Activated CD4-positive, CD25-positive, alpha-beta regulatory T cell treated with anti-CD3 and anti-CD28 coated beads, Interleukin-2, amount 50 U/mL, for 16 hours (primary cell): ENCODE measurements around the gene SF3B6.
"Not testable (repeated sequence)": the region's sequence is repeated elsewhere in the genome, so short reads cannot be mapped to it uniquely, and the experiment has no call there.

ENCODE experiments used
- DNase-seq: peaks from one replicate; pipeline ENCODE4 v3.0.0-alpha.2; 2020; ENCODE audit warnings: low read depth, low spot score

The SF3B6 gene

DNA sequence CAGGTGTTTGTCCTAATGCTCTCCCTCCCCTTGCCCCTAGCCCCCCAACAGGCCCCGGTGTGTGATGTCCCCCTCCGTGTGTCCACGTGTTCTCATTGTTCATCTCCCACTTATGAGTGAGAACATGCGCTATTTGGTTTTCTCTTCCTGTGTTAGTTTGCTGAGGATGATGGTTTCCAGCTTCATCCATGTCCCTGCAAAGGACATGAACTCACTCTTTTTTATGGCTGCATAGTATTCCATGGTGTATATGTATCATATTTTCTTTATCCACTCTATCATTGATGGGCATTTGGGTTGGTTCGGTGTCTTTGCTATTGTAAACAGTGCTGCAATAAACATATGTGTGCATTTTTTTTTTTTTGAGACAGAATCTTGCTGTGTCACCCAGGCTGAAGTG is 17.1 kb upstream of the SF3B6 start:
- not testable (repeated sequence) for DNase-seq

DNA sequence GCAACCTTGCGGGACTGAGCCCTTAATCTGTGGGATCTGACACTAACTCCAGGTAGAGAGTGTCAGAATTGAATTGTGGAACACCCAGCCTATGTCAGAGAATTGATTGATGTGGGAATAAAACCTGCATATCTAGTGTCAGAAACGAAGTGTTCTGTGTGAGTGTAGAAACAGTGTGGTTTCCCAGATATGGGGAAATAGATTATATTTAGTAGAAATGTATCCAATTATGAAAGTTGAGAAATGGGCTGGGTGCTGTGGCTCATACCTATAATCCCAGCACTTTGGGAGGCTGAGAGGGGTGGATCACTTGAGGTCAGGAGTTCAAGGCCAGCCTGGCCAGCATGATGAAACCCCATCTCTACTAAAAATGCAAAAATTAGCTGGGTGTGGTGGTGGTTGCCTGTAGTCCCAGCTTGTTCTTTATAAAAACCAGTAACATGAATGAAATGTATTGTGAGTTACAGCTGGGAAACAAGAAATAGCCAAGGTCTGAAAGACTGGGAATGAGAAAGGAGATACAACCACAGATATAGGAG is 12.8 kb upstream of the SF3B6 start:
- no peak for DNase-seq

DNA sequence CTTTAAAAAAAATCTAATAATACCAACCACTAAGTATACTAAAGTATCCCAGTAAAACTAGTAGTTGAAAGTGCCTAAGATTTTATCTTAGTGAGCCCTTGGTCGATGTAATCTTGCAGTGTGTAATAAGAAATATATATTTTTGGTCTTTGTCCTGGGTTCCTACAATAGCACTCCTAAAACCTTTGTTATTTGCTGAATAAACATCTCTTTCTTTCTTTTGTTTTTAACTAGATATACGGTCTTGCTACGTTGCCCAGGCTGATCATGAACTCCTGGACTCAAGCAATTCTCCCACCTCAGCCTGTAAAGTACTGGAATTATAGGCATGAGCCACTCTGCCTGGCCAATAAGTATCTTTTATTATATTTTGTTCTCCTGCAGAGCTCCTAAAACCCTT is 10.9 kb upstream of the SF3B6 start:
- DNase-seq, result no peak

DNA sequence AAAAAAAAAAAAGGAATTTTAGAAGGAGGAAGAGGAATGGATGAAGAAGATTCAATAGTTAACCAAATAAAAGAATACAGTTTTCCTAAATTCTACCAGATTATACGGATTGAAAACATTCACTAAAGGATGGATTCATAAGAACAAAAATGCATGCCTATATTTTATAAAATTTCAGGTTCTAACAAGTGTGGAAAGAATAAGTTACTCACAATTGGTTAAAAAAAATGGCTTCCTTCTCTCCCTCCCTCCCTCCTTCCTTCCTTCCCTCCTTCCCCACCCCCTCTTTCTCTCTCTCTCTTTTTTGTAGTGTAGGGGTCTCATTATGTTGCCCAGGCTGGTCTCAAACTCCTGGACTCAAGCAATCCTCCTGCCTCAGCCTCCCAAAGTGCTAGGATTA is 10.1 kb upstream of the SF3B6 start:
- no peak for DNase-seq

DNA sequence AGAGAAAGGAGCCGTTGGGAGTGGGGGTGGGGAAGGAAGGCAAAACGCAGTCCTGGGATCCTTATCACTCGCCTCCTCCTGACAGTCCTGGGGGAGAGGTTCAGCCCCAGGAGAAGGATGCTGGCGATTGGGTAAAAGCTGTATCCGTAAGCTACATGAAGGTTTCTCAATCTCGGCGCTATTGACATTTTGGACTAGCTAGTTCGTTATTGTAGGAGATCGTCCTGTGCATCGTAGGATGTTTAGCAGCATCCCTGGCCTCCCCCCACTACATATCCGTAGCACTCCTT is 9.0 kb upstream of the SF3B6 start:
- no peak for DNase-seq

DNA sequence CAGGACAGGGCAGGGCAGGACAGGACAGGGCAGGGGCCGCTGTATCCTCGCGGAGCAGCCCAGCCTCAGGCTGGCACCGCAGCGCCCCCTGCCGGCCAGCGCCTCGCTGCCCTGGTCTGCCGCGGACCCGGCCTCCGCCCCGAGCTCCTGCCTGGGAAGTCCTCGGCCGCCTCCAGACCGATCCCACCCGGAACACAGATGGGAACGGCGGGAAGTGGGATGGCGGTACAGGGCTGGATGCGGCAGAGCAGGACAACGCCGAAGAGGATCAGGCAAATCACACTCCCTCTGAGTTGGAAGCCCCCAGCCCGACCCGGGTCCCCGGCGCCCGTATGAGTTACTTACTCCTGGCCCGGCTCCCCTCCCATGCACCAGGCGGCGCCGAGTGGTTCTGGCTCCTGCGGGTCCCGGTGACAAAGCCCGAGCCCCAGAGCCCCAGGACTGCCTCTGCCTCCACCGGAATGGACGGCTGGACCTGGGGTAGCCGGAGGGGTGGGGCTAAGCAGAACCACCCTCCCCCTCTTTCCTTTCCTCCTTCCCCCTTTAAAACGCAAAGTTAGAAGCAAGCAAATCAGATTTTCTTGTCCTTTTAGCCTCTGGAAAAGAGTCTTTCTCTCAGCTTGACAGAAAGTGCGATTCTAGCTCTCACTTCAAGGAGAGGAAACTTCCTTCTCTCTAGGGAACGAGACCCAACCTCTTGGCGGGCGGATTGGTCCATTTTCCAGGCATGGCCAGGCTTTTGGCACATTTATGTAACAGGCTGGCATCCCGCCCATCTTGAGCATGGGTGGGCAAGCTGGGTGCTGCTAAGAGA is 8.5 kb upstream of the SF3B6 start, which contains the start of gene TP53I3:
Gene TP53I3, minus strand, starts transcription at position 449 of the 814 bp plus-strand sequence. CDS start 508 bp downstream, outside the sequence.
- peak; percentile 58 for DNase-seq

DNA sequence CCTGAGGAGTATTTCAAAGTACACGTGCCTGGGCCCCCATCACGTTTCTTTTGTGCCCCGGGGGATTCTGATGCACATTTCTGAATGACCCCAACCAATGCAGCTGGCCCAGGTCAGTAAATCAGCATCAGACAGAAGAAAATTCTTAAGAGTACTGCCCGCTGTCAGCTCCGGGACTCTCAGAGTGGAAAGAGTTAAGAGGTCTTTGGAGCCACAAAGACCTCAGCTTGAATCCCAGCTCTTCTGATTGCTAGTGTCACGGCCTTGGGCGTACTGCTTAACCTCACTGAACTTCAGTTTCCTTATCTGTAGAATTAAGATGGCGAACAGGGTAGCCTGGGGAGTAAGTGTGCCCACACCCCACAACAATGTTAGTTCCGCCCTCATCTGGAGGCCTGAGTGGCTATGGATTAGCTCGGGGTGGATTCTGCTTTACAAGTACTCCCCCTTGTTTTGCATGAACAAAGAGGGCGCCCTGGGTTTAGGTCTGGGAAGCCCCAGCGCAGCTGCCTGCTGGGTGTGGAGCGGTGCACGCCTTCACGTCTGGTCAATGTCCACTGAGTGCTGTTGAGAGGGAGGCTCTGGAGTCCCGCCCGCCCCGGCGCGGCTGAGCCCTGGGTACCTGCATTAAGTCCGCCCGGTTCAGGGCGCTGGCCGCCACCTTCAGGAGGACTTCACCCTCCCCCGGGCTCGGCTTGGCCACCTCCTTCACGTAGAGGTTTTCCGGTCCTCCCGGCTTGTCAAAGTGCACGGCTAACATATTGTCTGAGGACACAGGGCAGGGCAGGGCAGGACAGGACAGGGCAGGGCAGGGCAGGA is 7.7 kb upstream of the SF3B6 start:
- DNase-seq, result no peak

DNA sequence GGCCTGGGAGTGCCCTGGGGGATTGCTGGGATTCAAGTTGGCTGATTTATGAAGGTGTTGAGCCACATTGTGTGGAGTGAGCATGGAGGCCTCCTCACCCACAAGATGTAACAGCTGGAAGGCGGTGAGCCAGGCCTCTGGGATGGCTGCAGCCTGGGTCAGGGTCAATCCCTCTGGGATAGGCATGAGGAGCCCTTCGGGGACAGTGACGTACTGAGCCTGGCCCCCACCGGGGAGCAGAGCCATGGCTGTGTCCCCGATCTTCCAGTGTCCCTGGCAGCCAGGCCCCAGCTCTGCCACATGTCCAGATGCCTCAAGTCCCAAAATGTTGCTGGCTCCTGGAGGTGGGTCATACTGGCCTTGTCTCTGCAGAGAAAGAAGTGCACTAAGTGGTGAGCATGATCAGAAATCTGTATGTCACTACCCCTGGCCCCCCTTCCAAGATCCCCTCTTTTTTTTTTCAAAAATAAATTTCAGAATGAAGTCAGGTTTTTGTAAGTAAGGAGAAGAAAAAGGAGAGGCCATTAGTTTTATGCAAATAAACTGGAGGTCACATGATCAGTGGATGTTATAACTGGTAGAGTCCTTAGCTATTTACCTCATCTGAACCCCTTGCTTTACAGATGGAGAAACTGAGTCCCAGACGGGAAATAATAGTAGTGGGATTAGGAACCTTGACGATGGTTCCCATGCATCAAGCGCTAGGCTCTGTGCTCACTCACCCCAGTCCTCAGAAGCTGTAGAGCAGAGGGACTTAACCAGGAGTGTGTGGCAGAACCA is 6.9 kb upstream of the SF3B6 start:
- DNase-seq, result no peak

DNA sequence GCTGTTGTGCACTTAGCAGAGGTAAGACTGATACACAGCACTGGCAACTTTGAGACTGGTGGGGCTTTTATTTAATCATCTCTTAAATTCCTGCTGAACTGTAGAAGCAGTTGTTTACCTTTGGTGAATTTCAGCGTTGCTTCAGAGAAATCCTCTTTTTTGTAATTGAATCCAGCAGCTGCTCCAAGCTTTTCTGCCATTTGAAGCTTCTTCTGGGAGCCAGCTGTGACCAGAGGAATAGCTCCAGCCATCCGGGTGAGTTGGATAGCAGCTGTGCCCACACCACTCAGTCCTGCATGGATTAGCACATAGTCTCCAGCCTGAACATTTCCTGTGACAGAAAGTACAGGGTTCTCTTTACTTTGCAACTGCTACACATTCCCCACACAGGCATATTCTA is 4.6 kb upstream of the SF3B6 start:
- DNase-seq, result no peak

DNA sequence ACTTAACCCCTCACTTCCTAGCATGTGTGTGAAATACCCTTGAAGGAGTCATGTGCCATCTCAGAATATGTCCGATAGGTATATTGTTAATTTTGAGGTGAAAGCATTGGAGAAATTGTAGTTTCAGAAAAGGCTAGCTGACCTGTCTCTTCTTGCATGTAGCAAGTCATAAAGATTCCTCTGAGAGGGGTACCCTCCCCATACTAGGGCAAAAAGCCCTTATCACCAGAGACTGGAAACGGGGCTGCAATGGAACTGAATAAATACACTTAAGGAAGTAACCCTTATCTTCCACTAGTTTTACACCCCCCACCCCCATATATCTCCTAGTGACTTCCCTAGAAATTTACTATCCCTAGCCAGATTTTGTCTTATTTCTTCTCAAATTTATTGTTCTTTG is 1.8 kb upstream of the SF3B6 start:
- DNase-seq, result no peak

DNA sequence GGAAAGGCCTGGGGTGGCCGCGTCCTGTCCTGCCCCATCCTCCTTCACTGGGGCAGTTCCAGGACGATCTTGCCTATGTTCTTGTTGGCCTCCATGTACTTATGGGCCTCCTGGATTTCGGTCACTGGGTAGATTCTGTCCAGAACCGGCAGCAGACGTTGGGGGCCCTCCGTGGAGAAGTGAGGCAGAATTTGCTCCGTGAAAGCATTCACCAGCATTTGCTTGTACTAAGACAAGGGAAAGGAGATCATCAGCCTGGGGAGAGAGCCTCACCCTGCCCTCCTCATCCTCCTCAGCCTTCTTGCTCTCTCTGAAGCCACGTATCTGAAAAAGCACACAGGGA is 1.4 kb upstream of the SF3B6 start:
- DNase-seq, result no peak

DNA sequence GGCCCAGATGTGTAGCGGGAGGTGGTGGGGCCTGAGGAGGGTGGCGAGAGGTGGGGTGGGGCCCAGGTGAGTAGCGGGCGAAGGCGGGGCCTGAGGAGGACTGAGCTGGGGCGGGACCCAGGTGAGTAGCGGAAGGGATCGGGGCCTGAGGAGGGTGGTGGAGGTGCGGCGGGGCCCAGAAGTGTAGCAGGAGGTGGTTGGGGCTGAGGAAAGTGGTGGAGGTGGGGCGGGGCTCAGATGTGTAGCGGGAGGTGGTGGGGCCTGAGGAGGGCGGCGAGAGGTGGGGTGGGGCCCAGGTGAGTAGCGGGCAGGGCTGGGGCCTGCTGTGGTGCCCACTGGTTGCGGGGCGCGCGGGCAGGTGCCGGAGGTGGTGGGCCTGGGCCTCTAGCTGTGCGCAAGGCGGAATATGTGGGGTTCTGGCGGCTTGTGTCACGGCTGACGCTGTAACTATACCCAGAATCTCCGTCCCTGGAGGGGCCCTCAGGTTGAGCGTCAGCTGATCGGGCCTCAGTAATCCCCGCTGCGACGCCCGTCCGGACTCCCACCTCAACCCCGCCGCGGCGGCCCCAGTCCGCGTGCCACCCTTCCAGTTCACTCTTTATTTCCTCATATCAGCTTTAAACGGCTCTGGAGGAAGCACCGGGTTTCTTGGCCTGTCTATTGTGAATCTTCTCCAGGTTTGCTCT is 866 bp upstream of the SF3B6 start:
- DNase-seq, result no peak

DNA sequence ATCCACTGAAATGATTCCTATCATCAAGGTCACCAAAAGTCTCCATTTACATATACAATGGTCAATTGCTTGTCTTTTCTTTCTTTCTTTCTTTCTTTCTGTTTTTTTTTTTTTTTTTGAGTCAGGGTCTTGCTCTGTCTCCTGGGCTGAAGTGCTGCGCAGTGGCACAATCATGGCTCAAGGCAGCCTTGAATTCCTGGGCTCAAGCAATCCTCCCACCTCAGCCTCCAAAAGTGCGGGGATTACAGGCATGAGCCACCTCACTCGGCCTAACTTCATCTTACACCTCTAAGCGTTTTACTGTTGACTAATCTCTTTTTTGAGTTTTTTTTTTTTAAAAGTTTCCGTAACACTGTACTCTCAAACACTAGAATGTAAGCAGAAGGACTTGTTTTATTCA is 867 bp downstream of the SF3B6 start:
- DNase-seq, result no peak

DNA sequence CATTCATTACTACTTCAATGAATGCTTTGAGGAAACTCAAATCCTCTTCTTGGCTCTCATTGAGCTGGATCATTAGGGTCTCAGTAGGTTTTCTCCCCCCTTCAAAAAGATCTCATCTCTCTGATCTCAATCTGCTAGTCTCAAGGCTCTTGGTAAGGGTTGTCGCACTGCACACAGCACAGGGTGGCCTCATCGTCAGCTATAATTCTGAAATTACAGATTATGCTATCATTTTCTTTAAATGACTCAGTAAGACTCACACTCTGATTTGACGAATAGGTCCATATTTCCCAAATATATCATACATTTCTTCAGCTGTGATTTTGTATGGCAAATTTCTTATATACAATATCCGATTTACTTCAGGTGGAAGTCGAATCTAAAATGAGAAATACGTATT is 2.3 kb downstream of the SF3B6 start:
- DNase-seq, result no peak

DNA sequence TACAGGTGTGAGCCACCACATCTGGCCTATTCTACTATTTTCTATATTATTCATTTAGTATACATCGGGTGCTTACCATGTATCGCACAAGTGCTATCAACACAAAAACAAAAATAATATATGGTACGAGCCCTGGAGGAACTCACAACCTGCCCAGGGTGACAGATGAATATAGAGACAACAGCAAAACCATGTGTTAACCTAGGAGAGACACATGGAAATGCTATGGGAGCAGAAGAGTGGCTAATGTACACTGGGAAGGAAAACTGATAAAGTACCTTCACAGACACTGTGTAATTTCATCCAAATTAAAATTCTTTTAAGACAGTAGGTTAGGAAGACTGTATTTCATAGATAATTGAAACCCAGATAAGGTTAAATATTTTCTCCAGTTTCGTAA is 3.9 kb downstream of the SF3B6 start:
- DNase-seq, result no peak

DNA sequence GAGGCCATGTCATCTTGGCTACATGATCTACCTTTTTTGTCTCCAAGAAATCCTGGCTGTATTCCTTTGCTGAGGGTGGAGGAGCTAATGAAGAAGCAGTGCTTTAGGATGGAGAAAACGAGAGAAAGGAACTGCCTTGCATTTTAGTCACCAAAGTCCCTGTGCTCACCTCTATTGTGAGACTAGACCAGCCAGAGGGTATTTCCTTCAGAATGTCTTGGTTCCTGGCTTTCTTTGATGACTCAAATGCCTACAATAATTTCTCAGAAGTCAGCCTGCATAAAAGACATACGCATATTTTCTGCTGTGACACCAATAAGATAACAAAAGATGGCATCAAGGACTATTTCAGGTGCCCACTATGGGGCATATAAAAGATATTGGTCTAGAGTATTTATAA is 10.8 kb downstream of the SF3B6 start:
- DNase-seq, result no peak

DNA sequence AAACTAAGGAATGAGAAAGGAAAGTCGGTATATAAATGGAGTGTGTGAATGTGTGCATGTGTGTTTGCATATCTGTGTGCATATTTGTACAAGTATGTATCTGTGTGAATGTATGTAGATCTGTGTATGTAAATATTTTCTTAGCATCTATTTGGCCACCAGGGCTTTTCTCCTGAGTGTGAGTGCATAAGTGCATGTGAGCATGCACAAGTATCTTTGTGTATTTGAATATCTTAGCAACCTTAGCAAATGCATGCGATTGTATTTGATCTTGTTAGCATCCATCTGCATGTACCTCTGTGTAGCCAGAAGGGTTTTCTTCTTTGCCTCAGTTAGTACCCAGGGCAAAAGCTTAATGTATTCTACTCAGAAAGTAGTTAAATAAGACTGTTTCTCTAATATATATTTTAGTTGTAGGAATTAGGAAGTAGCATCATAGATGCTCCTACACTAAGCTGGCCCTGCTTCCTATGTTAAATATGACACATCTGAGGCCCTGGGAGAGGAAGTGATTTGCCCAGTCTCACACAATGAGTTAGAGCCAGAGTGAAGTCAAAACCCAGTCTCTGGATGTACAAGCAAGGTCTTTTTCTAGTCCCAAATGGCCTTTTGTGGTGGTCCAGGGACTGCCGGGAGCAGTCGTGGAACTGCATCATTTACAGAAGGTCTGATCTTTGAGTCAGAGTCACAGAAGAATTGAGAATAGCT is 17.4 kb downstream of the SF3B6 start:
- no peak for DNase-seq

DNA sequence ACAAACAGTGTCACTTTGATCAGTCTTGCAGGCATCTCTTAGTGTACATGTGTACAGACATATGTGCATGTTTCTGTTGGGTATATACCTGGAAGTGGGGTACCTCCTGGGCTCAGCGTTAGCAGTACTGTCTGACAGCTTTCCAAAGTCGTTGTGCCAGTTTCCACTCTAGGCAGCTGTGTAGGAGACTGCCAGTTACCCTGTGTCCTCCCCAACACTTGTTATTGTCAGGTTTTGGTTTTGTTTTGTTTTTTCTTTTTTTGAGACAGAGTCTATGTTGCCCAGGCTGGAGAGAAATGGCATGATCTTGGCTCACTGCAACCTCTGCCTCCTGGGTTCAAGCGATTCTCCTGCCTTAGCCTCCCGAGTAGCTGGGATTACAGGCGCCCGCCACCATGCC is 20.4 kb downstream of the SF3B6 start:
- DNase-seq, result no peak

DNA sequence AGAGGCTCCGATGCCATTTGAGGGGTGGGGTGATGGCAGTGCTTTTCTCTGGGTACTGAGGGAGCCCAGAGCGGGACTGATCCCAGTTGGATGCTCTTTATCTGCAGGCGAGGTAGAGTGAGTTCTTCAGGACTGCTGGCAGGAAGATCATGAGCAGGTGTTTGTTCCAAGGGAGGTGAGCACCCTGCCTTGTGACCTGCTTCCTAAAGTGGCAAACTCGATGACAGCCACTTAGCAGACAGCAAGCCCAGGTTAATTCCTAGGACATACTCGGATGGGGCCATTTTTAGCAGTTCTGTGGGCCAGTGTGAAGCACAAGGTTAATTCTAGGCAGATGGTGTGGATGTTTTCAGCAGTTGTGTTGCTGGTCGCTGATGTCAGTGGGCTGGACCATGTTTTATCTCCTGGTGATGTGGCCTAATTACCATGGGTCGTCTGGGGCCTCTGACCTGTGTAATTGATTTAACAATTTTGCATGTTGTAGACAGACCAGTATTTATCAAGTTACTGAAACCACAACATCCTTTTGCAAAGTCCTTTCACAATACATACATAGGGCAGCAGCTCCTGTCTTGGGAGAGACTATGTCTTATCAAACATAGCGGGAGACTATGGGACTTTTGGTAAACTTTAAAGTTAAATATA is 21.6 kb downstream of the SF3B6 start:
- DNase-seq, result no peak

DNA sequence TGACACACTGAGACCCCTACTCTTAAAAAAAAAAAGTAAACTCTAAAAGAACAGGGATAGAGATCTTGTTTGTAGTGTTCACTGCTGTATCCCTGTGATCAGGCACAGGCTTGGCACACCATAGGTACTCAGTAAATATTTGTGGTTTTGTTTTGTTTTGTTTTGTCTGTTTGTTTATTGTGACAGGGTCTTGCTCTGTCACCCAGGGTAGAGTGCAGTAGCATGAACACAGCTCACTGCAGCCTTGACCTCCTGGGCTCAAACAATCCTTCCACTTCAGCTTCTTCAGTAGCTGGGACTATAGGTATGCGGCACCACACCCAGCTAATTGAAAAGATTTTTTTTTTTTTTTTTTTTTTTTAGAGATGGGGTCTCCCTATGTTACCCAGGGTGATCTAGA is 23.2 kb downstream of the SF3B6 start:
- no peak for DNase-seq

DNA sequence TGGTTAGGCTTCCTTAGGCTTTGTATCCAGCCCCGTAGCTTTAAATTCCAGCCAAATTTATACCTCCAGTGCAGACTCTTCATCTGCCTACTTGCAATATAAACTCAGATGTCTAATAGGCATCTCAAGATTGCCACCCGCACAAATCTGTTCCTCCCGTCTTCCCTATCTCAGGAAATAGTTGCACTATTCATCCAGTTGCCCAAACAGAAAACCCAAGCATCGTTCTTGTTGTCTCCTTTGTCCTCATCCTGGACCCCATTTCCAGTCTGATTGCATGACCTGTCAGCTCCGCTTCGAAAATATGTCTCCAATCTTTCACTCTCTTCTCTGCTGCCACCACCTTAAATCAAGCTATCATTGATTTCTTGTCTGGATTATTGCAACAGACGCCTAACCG is 24.3 kb downstream of the SF3B6 start:
- DNase-seq, result no peak
